K562 (cell line): ENCODE measurements around the gene YPEL3. TPM values are rescaled to one million over a fixed set of nuclear protein-coding genes. Genes with fewer than 3 reads are reported as not detected.

Source experiments
- CHD1 ChIP-seq: fragments of 200-600 bp; sonication (generic); IDR thresholded peaks from one replicate; pipeline ENCODE4 v1.6.1; 2012; ENCODE audit warnings: mild to moderate bottlenecking, moderate library complexity, low read length, inconsistent platforms
- FOXA3 ChIP-seq, 2 experiments: fragments of 450-650 bp in 1 of 2; sonication (generic) in 1 of 2; formaldehyde crosslinking; IDR thresholded peaks in 1 of 2; conservative IDR thresholded peaks in 1 of 2; 2 replicates each; pipeline versions ENCODE4 v1.4.0 to v1.8.0; 2020 to 2022; ENCODE audit warnings: mild to moderate bottlenecking in 2 of 2, missing genetic modification reagents in 1 of 2
- FOXK1 ChIP-seq: sonication (generic); formaldehyde crosslinking; IDR thresholded peaks from 2 replicates; pipeline ENCODE4 v1.8.0; 2022; ENCODE audit warnings: missing genetic modification reagents, mild to moderate bottlenecking, borderline replicate concordance
- KLF6 ChIP-seq: fragments of 250-450 bp; sonication (Bioruptor Pico); IDR thresholded peaks from 2 replicates; pipeline ENCODE4 v1.4.0; 2020; ENCODE audit warnings: mild to moderate bottlenecking, moderate library complexity, borderline replicate concordance
- NR2C2 ChIP-seq, 2 experiments: fragments of 200-800 bp in 1 of 2; sonication (Bioruptor generic) in 1 of 2; sonication (generic) in 1 of 2; formaldehyde crosslinking in 1 of 2; IDR thresholded peaks; 2 replicates each; pipeline versions ENCODE4 v1.6.1 to v1.8.0; 2016 to 2022; ENCODE audit warnings: mild to moderate bottlenecking in 1 of 2, missing compliant biosample characterization in 1 of 2, missing genetic modification characterization in 1 of 2, missing genetic modification reagents in 1 of 2
- POLR2AphosphoS5 ChIP-seq: IDR thresholded peaks from 2 replicates; pipeline ENCODE4 v1.6.1; 2011; ENCODE audit warnings: mild to moderate bottlenecking, low read depth, low read length, moderate library complexity; ENCODE audit not compliant: control insufficient read depth, insufficient read depth
- POLR2G ChIP-seq: fragments of 200-400 bp; formaldehyde crosslinking; IDR thresholded peaks from 2 replicates; pipeline ENCODE4 v1.6.1; 2017; ENCODE audit warnings: low read depth, mild to moderate bottlenecking, antibody characterized with exemption, low read length, moderate library complexity
- RBFOX2 ChIP-seq: fragments of 200-400 bp; formaldehyde crosslinking; IDR thresholded peaks from 2 replicates; pipeline ENCODE4 v1.6.1; 2017; ENCODE audit warnings: low read depth, mild to moderate bottlenecking, low read length, moderate library complexity
- SAP30 ChIP-seq: fragments of 200-600 bp; sonication (generic); IDR thresholded peaks from 2 replicates; pipeline ENCODE4 v1.6.1; 2012; ENCODE audit warnings: borderline replicate concordance, low read depth, mild to moderate bottlenecking, moderate library complexity, low read length, control low read depth, inconsistent platforms; ENCODE audit not compliant: insufficient read depth, poor library complexity, severe bottlenecking
- TSC22D4 ChIP-seq: fragments of 450-650 bp; IDR thresholded peaks from 2 replicates; pipeline ENCODE4 v1.6.1; 2016; ENCODE audit warnings: missing genetic modification characterization, missing biosample characterization, control low read depth
- polyA plus RNA-seq, 8 experiments: library from polyadenylated mRNA; depleted of rRNA in 4 of 8; stranded (reverse) in 5 of 8; unstranded in 3 of 8; fragments of >200 nt; fragmentation: Nextera tagmentation in 2 of 8; fragmentation: Illumina TruSeq in 1 of 8; extraction: Ambion mirVana in 2 of 8; extraction: Trizol in 1 of 8; gene quantifications; 2 replicates each; pipeline versions ENCODE4 v1.2.1 to v1.2.3, GENCODE V29; 2011 to 2014; ENCODE audit warnings: inconsistent platforms in 1 of 8, missing spikeins in 1 of 8
- total RNA-seq, 7 experiments: library from RNA; depleted of rRNA in 6 of 7; stranded (reverse); fragments of >200 nt in 6 of 7; fragmentation: Illumina TruSeq in 2 of 7; extraction: Trizol in 2 of 7; gene quantifications; 2 replicates each; pipeline versions ENCODE4 v1.2.1 to v1.2.3, GENCODE V29; 2011 to 2021; ENCODE audit warnings: low replicate concordance in 1 of 7
- TF ChIP-seq, protein P1 (sequence below): sonication (generic); formaldehyde crosslinking; IDR thresholded peaks from 2 replicates; pipeline ENCODE4 v1.9.0; 2022; ENCODE audit warnings: mild to moderate bottlenecking, missing genetic modification reagents
- TF ChIP-seq, protein P2 (sequence below), 2 experiments: fragments of 450-650 bp; IDR thresholded peaks; 2 replicates each; pipeline ENCODE4 v1.6.1; 2016; ENCODE audit warnings: mild to moderate bottlenecking in 2 of 2, borderline replicate concordance in 1 of 2, low read depth in 1 of 2, moderate library complexity in 1 of 2
- TF ChIP-seq, protein P3 (sequence below): IDR thresholded peaks from 2 replicates; pipeline ENCODE4 v1.6.1; 2012; ENCODE audit warnings: low read depth, low read length, improper control_type of control experiment, borderline replicate concordance

The YPEL3 gene
- total and polyA plus RNA-seq, 9 of the 15 experiments (the other 6 are each of a cell fraction or from before 2014, with no cell fraction given): 0.41 to 15.0 (median 2.9) TPM

DNA sequence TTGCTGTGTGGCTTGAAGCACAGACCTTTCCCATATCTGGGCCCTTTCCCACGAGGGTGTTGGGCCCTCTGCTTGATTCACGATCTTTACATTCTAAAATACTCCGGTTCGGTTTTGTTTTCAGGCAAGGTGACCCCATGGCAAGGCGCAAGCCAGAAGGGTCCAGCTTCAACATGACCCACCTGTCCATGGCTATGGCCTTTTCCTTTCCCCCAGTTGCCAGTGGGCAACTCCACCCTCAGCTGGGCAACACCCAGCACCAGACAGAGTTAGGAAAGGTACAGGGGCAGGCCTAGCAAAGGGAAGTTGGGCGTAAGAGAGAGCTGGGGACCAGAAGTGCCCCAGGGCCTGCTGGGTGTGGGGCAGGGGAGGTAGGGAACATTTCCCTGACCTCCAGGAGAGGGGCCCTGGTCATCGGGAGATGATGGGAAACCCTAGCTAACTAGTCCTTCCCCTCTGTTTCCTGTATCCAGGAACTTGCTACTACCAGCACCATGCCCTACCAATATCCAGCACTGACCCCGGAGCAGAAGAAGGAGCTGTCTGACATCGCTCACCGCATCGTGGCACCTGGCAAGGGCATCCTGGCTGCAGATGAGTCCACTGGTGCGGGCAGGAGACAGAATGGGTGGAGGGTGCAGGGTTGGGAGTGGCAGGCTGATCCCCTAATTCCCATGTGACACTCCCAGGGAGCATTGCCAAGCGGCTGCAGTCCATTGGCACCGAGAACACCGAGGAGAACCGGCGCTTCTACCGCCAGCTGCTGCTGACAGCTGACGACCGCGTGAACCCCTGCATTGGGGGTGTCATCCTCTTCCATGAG is 29.0 kb downstream of the YPEL3 start (continued):
- no peak for TF ChIP-seq TSC22D4 (tag)
- TF ChIP-seq FOXA3 (CRISPR knock-in tag; conservative IDR thresholded peaks at IDR 0.05 in 1 of 2, IDR thresholded peaks at IDR 0.05 in 1 of 2): no peak
- TF ChIP-seq SAP30: peak; percentile 72
- peak; percentile 68 for TF ChIP-seq POLR2G
- TF ChIP-seq RBFOX2: peak; percentile 68
- TF ChIP-seq, protein P1, sequence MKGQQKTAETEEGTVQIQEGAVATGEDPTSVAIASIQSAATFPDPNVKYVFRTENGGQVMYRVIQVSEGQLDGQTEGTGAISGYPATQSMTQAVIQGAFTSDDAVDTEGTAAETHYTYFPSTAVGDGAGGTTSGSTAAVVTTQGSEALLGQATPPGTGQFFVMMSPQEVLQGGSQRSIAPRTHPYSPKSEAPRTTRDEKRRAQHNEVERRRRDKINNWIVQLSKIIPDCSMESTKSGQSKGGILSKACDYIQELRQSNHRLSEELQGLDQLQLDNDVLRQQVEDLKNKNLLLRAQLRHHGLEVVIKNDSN (CRISPR knock-in tag): peak; percentile 34; the same call in 1 of the 2 replicates
- peak; percentile 89 for TF ChIP-seq CHD1
- TF ChIP-seq, protein P2, sequence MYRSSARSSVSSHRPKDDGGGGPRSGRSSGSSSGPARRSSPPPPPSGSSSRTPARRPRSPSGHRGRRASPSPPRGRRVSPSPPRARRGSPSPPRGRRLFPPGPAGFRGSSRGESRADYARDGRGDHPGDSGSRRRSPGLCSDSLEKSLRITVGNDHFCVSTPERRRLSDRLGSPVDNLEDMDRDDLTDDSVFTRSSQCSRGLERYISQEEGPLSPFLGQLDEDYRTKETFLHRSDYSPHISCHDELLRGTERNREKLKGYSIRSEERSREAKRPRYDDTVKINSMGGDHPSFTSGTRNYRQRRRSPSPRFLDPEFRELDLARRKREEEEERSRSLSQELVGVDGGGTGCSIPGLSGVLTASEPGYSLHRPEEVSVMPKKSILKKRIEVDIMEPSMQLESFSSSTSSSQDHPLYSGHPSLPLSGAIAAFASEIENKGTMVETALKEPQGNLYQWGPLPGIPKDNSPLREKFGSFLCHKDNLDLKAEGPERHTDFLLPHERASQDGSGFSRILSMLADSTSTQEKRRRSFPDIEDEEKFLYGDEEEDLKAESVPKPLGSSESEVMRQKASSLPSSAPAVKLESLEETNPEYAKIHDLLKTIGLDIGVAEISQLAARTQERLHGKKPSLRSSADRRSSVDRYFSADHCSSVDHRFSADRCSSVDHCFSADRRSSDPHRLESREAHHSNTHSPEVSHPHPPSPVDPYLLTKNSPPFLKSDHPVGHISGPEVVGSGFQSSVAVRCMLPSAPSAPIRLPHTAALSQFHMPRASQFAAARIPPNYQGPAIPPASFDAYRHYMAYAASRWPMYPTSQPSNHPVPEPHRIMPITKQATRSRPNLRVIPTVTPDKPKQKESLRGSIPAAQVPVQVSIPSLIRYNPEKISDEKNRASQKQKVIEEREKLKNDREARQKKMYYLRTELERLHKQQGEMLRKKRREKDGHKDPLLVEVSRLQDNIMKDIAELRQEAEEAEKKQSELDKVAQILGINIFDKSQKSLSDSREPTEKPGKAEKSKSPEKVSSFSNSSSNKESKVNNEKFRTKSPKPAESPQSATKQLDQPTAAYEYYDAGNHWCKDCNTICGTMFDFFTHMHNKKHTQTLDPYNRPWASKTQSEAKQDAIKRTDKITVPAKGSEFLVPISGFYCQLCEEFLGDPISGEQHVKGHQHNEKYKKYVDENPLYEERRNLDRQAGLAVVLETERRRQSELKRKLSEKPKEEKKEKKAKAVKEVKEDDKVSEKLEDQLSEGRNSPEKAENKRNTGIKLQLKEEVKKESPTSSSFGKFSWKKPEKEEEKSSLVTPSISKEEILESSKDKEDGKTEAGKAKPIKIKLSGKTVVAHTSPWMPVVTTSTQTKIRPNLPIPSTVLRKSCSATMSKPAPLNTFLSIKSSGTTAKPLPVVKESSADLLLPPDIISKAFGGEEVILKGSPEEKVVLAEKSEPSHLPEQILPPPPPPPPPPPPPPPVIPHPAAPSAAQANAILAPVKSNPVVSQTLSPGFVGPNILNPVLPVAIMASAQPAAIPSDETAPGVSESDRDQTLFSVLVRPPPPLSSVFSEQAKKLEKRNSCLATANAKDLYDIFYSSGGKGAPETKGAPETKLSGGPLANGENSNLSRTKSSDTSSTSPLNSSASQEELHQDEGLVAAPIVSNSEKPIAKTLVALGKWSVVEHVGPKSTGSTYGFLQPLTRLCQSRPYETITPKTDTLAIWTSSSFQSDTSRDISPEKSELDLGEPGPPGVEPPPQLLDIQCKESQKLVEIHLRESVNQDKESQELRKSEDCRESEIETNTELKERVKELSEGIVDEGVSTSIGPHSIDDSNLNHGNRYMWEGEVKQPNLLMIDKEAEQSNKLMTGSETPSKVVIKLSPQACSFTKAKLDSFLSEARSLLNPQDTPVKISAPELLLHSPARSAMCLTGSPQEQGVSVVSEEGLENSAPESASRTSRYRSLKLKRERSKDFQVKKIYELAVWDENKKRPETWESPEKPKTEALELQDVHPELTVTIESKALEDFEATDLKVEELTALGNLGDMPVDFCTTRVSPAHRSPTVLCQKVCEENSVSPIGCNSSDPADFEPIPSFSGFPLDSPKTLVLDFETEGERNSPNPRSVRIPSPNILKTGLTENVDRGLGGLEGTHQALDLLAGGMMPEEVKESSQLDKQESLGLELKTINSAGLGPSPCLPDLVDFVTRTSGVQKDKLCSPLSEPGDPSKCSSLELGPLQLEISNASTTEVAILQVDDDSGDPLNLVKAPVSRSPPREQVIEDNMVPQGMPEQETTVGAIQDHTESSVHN (IDR thresholded peaks at IDR 0.05; ENCODE audit: borderline replicate concordance in 1 of 2, low read depth in 1 of 2): no peak
- TF ChIP-seq POLR2AphosphoS5: peak; percentile 5; the same call in 1 of the 2 replicates
- TF ChIP-seq, protein P3, sequence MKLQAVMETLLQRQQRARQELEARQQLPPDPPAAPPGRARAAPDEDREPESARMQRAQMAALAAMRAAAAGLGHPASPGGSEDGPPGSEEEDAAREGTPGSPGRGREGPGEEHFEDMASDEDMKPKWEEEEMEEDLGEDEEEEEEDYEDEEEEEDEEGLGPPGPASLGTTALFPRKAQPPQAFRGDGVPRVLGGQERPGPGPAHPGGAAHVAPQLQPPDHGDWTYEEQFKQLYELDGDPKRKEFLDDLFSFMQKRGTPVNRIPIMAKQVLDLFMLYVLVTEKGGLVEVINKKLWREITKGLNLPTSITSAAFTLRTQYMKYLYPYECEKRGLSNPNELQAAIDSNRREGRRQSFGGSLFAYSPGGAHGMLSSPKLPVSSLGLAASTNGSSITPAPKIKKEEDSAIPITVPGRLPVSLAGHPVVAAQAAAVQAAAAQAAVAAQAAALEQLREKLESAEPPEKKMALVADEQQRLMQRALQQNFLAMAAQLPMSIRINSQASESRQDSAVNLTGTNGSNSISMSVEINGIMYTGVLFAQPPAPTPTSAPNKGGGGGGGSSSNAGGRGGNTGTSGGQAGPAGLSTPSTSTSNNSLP: no peak
- 0 out of 2 replicates have a peak, but pooled peaks have one; percentile 50 for TF ChIP-seq FOXK1 (CRISPR knock-in tag)
- peak; percentile 21; the same call in 1 of the 2 replicates for TF ChIP-seq NR2C2 (CRISPR knock-in tag; IDR thresholded peaks at IDR 0.05)
- TF ChIP-seq NR2C2 (tag; IDR thresholded peaks at IDR 0.05): no peak
- no peak for TF ChIP-seq KLF6
